ENCODE measurements around the gene FLOT1. TPM values are rescaled to one million over a fixed set of nuclear protein-coding genes. Genes with fewer than 3 reads are reported as not detected.

FLOT1 gene
- total and polyA plus RNA-seq, 2 donors (not counting 3 experiments of a cell fraction or from before 2014, with no cell fraction given) = 141 to 154 TPM

DNA sequence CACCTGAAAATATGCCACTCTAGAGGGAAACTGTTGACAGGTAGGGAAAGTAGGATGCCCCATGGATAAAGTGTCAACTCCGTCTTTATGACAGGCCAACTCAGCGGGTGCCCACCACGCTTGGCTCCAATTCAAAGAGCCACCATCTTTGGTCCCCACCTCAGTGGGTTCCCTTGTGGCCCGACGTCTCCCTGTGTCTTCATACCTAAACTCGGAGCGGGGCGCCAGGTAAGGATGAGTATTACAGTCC lies 25.7 kb downstream of the FLOT1 start:
- dilution Hi-C loops (cut with MboI; ENCODE audit: extremely low pct_ligation_motif_present, low sequenced_read_pairs) (no loop called here), intact Hi-C loops (cut with micrococcal nuclease) (loop anchor here (1.0 kb wide), 3 partner anchors 30 to 100 kb away; partner anchors contain the start of genes MRPS18B and PPP1R10)
- DNase-seq (ENCODE audit: low read depth, low spot score) (no peak), FAIRE-seq (no peak)
- ChIA-PET POLR2A (interaction anchor here (0.8 to 2.9 kb wide), 7 partner anchors 13 to 102 kb away, joined by 3 to 18 read pairs (median 6); partner anchors contain the start of gene NRM), CTCF (interaction anchor here (0.7 to 1.8 kb wide), 14 partner anchors 10 to 371 kb away, joined by 3 to 29 read pairs (median 6); partner anchors contain the start of gene NRM)
- H3K9me1 ChIP-seq (replicated peaks; ENCODE audit: control insufficient read depth, extremely low read depth, insufficient read depth, low read length) = no peaks in the 10 kb centered on the region
- peaks cover 23% of the 10 kb centered on the region for H3K4me1 ChIP-seq (ENCODE audit: control insufficient read depth, extremely low read depth, insufficient read depth, low read length)
- peak overlapping the region; percentile 78 for H3K27ac ChIP-seq (ENCODE audit: insufficient read depth, low read depth, low read length)
- no peak for TF ChIP-seq EZH2 (IDR thresholded peaks at IDR 0.05; ENCODE audit: borderline replicate concordance, low read depth, low read length, severe bottlenecking)
- no peak for TF ChIP-seq MYC (IDR thresholded peaks at IDR 0.05; ENCODE audit: low read depth, low read length)
- no peak for TF ChIP-seq JUN (IDR thresholded peaks at IDR 0.05; ENCODE audit: borderline replicate concordance, insufficient read depth, insufficient read length, low read depth)
- TF ChIP-seq, protein P1, sequence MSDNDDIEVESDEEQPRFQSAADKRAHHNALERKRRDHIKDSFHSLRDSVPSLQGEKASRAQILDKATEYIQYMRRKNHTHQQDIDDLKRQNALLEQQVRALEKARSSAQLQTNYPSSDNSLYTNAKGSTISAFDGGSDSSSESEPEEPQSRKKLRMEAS (IDR thresholded peaks at IDR 0.05; ENCODE audit: insufficient read depth, insufficient read length) = no peak
- TF ChIP-seq FOS (IDR thresholded peaks at IDR 0.05; ENCODE audit: borderline replicate concordance, insufficient read depth, low read length) = no peak
- TF ChIP-seq GATA2 (IDR thresholded peaks at IDR 0.05; ENCODE audit: insufficient read depth, insufficient read length, low read depth, low read length) = no peak
- no peak for TF ChIP-seq POLR2A (IDR thresholded peaks at IDR 0.05; ENCODE audit: low read depth, low read length)
- TF ChIP-seq, protein P2, sequence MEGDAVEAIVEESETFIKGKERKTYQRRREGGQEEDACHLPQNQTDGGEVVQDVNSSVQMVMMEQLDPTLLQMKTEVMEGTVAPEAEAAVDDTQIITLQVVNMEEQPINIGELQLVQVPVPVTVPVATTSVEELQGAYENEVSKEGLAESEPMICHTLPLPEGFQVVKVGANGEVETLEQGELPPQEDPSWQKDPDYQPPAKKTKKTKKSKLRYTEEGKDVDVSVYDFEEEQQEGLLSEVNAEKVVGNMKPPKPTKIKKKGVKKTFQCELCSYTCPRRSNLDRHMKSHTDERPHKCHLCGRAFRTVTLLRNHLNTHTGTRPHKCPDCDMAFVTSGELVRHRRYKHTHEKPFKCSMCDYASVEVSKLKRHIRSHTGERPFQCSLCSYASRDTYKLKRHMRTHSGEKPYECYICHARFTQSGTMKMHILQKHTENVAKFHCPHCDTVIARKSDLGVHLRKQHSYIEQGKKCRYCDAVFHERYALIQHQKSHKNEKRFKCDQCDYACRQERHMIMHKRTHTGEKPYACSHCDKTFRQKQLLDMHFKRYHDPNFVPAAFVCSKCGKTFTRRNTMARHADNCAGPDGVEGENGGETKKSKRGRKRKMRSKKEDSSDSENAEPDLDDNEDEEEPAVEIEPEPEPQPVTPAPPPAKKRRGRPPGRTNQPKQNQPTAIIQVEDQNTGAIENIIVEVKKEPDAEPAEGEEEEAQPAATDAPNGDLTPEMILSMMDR (IDR thresholded peaks at IDR 0.05; ENCODE audit: extremely low read depth in 1 of 2, insufficient read depth in 1 of 2, low read depth in 1 of 2, low read length in 2 of 2) = no peak
- TF ChIP-seq POLR2AphosphoS5 (IDR thresholded peaks at IDR 0.05; ENCODE audit: insufficient read depth, low read depth, low read length) = no peak
- peak overlapping the region; percentile 92 for H3K4me2 ChIP-seq (ENCODE audit: insufficient read depth, low read length)
- peak overlapping the region; percentile 7 to 80 (median 72) for H3K4me3 ChIP-seq (replicated peaks in 1 of 3; ENCODE audit: insufficient read depth in 1 of 3, low read depth in 1 of 3, low read length in 3 of 3)
- H2AFZ ChIP-seq (ENCODE audit: low read depth, low read length) = peak overlapping the region; percentile 47
- H3K9me3 ChIP-seq (replicated peaks; ENCODE audit: control insufficient read depth, insufficient read depth, low read length) = no peaks in the 10 kb centered on the region
- no peaks in the 10 kb centered on the region for H3K27me3 ChIP-seq (ENCODE audit: control insufficient read depth in 2 of 2, insufficient read depth in 2 of 2, low read length in 2 of 2)
- no peaks in the 10 kb centered on the region for H4K20me1 ChIP-seq (replicated peaks; ENCODE audit: control insufficient read depth, extremely low read depth, insufficient read depth, low read length)
- H3K79me2 ChIP-seq (ENCODE audit: control insufficient read depth, insufficient read depth, low read length) = peaks cover 30% of the 10 kb centered on the region
- peaks cover 0 to 12% of the 10 kb centered on the region in 2 experiments for H3K36me3 ChIP-seq (ENCODE audit: control insufficient read depth in 2 of 2, extremely low read depth in 1 of 2, insufficient read depth in 2 of 2, low read length in 2 of 2)
- peak overlapping the region; percentile 72 for H3K9ac ChIP-seq (replicated peaks; ENCODE audit: extremely low read depth, insufficient read depth, low read length)
- BruUV-seq (replicated peaks) = TSS peak; percentile 57
